GM12878 (cell line): ENCODE measurements around the gene COL4A5. TPM values are rescaled to one million over a fixed set of nuclear protein-coding genes. Genes with fewer than 3 reads are reported as not detected.

Experiments used
- ATAC-seq: fragments of 200-7000 bp; cut with Tn5 transposase; 3 replicates; pipeline ENCODE4 v1.9.1; 2020; ENCODE audit warnings: mild to moderate bottlenecking, moderate library complexity
- BruUV-seq: library from RNA; stranded (reverse); fragments of 400-500 nt; replicated peaks from 2 replicates; lab custom pipeline; 2021; lab: Mats Ljungman, UMichigan
- CTCF ChIA-PET: fragments of 300-600 bp; sonication (Branson Sonifier 250); formaldehyde crosslinking; extraction: SDS; loops from one replicate; lab custom pipeline; 2021; ENCODE audit warnings: inconsistent platforms; lab: Yijun Ruan, JAX
- POLR2A ChIA-PET: fragments of 350-600 bp; formaldehyde crosslinking; extraction: SDS; loops from one replicate; lab custom pipeline; 2021; ENCODE audit warnings: inconsistent platforms; lab: Charles Lee
- RAD21 ChIA-PET: fragments of 300-600 bp; sonication (Branson Sonifier 250); formaldehyde crosslinking; loops from one replicate; lab custom pipeline; 2023; ENCODE audit warnings: antibody characterized with exemption; ENCODE audit not compliant: unreplicated experiment; lab: Charles Lee
- SMC1A ChIA-PET: fragments of 300-600 bp; sonication (Branson Sonifier 250); formaldehyde crosslinking; loops from one replicate; lab custom pipeline; 2023; ENCODE audit not compliant: unreplicated experiment, uncharacterized antibody; lab: Charles Lee
- DNase-seq: peaks from one replicate; pipeline ENCODE4 v3.0.0-alpha.2; 2011; ENCODE audit warnings: low read depth, low spot score
- FAIRE-seq: peaks from 3 replicates; lab custom pipeline; 2011; peaks lifted over from hg19 to GRCh38; lab: Jason Lieb, UNC
- H2AFZ ChIP-seq: 2 replicates; pipeline ENCODE4 v1.6.0; 2011; ENCODE audit warnings: low read depth, low read length, control low read depth; ENCODE audit not compliant: control insufficient read depth
- H3K27ac ChIP-seq: 2 replicates; pipeline ENCODE4 v1.5.1; 2011; ENCODE audit warnings: control low read depth; ENCODE audit not compliant: control insufficient read depth, insufficient read depth
- H3K27me3 ChIP-seq, 2 experiments: replicated peaks in 1 of 2; 2 replicates each; pipeline versions ENCODE4 v1.6.0 to v1.6.1; 2011; ENCODE audit warnings: low read length in 1 of 2; ENCODE audit not compliant: control insufficient read depth in 2 of 2, insufficient read depth in 2 of 2
- H3K36me3 ChIP-seq, 2 experiments: 2 replicates each; pipeline ENCODE4 v1.5.1; 2011; ENCODE audit warnings: low read length in 1 of 2; ENCODE audit not compliant: control insufficient read depth in 2 of 2, insufficient read depth in 2 of 2
- H3K4me1 ChIP-seq: 2 replicates; pipeline ENCODE4 v1.6.1; 2011; ENCODE audit warnings: mild to moderate bottlenecking, low read length, moderate library complexity, mixed read lengths; ENCODE audit not compliant: control insufficient read depth, insufficient read depth
- H3K4me2 ChIP-seq: 2 replicates; pipeline ENCODE4 v1.6.0; 2011; ENCODE audit warnings: control low read depth; ENCODE audit not compliant: control insufficient read depth, insufficient read depth
- H3K4me3 ChIP-seq: fragments of 200-600 bp; sonication (generic); 2 replicates; pipeline ENCODE4 v1.5.1; 2016
- H3K79me2 ChIP-seq: 2 replicates; pipeline ENCODE4 v1.6.0; 2011; ENCODE audit warnings: low read length; ENCODE audit not compliant: control insufficient read depth, insufficient read depth
- H3K9ac ChIP-seq: 2 replicates; pipeline ENCODE4 v1.8.0; 2011; ENCODE audit warnings: low read length, control low read depth, mixed read lengths; ENCODE audit not compliant: control insufficient read depth, insufficient read depth
- H3K9me3 ChIP-seq: replicated peaks from 3 replicates; pipeline ENCODE4 v1.5.1; 2011; ENCODE audit warnings: mild to moderate bottlenecking, low read length; ENCODE audit not compliant: control insufficient read depth, insufficient read depth
- H4K20me1 ChIP-seq: 2 replicates; pipeline ENCODE4 v1.6.0; 2011; ENCODE audit not compliant: control insufficient read depth, insufficient read depth
- CEBPB ChIP-seq, 2 experiments: fragments of 150-350 bp in 1 of 2; IDR thresholded peaks; 2 replicates each; pipeline ENCODE4 v1.6.1; 2012 to 2014; ENCODE audit warnings: low read depth in 2 of 2, low read length in 2 of 2, borderline replicate concordance in 1 of 2, inconsistent platforms in 1 of 2
- CTCF ChIP-seq, 3 experiments: IDR thresholded peaks in 2 of 3; conservative IDR thresholded peaks in 1 of 3; 2 replicates each; pipeline ENCODE4 v1.5.1; 2011; ENCODE audit warnings: low read depth in 3 of 3, low read length in 3 of 3, mild to moderate bottlenecking in 3 of 3, control low read depth in 2 of 3, moderate library complexity in 2 of 3, inconsistent platforms in 1 of 3, mixed read lengths in 1 of 3; ENCODE audit not compliant: control insufficient read depth in 2 of 3, insufficient read depth in 1 of 3; ENCODE audit errors: extremely low read depth in 1 of 3
- DPF2 ChIP-seq: fragments of 450-650 bp; IDR thresholded peaks from 2 replicates; pipeline ENCODE4 v1.6.1; 2017; ENCODE audit warnings: mild to moderate bottlenecking
- FOS ChIP-seq: IDR thresholded peaks from 3 replicates; pipeline ENCODE4 v1.6.1; 2011; ENCODE audit warnings: borderline replicate concordance; ENCODE audit not compliant: insufficient read length; ENCODE audit errors: extremely low read depth
- JUNB ChIP-seq: IDR thresholded peaks from 2 replicates; pipeline ENCODE4 v1.6.1; 2016; ENCODE audit warnings: antibody characterized with exemption, mild to moderate bottlenecking
- KAT2A ChIP-seq: conservative IDR thresholded peaks from 2 replicates; pipeline ENCODE4 v1.6.1; 2011; ENCODE audit warnings: low read depth, low read length; ENCODE audit not compliant: control insufficient read depth
- RAD21 ChIP-seq: IDR thresholded peaks from 2 replicates; pipeline ENCODE4 v1.6.1; 2011; ENCODE audit warnings: mild to moderate bottlenecking, low read depth, low read length, moderate library complexity; ENCODE audit not compliant: insufficient read depth
- RELB ChIP-seq: fragments of 450-650 bp; IDR thresholded peaks from 2 replicates; pipeline ENCODE4 v1.6.1; 2017; ENCODE audit warnings: low read depth, mild to moderate bottlenecking, moderate library complexity
- REST ChIP-seq: IDR thresholded peaks from 2 replicates; pipeline ENCODE4 v1.6.1; 2012; ENCODE audit warnings: mild to moderate bottlenecking, low read depth, low read length
- SMC3 ChIP-seq: IDR thresholded peaks from 2 replicates; pipeline ENCODE4 v1.6.1; 2011; ENCODE audit warnings: low read length, improper control_type of control experiment, borderline replicate concordance
- ZNF207 ChIP-seq: fragments of 450-650 bp; IDR thresholded peaks from 2 replicates; pipeline ENCODE4 v1.6.1; 2014; ENCODE audit warnings: antibody characterized with exemption, mild to moderate bottlenecking, borderline replicate concordance
- ZNF274 ChIP-seq: IDR thresholded peaks from one replicate; pipeline ENCODE4 v1.8.0; 2011; ENCODE audit not compliant: insufficient read length, insufficient read depth
- WGBS: methylation state at CpG from one replicate; pipeline ENCODE4 v1.1.6; 2016; ENCODE audit warnings: low lambda C conversion rate; ENCODE audit not compliant: insufficient replicate concordance, insufficient coverage; ENCODE audit errors: missing lambda C conversion rate; 5-methylcytosine and 5-hydroxymethylcytosine counted together
- in situ Hi-C: fragments of 300-500 bp; cut with MboI; formaldehyde crosslinking; loops from 9 replicates; pipeline ENCODE4 v1.14.3; 2018; ENCODE audit warnings: mixed read lengths
- intact Hi-C: fragments of 100-400 bp; cut with micrococcal nuclease; formaldehyde crosslinking; loops from one replicate; pipeline ENCODE4 v1.14.2; 2022; ENCODE audit not compliant: unreplicated experiment
- polyA plus RNA-seq, 11 experiments: library from polyadenylated mRNA; depleted of rRNA in 4 of 11; unstranded in 6 of 11; stranded (reverse) in 5 of 11; fragments of >200 nt; fragmentation: Nextera tagmentation in 4 of 11; fragmentation: Illumina TruSeq in 1 of 11; extraction: Ambion mirVana in 4 of 11; extraction: Trizol in 1 of 11; gene quantifications; 1 replicate in 1 of 11; 2 replicates in 10 of 11; pipeline versions ENCODE4 v1.2.1 to v1.2.3, GENCODE V29; 2011 to 2016; ENCODE audit warnings: inconsistent platforms in 2 of 11, missing spikeins in 2 of 11, low read depth in 1 of 11
- total RNA-seq, 4 experiments: library from RNA; depleted of rRNA in 3 of 4; stranded (reverse); fragments of >200 nt in 3 of 4; fragmentation: Illumina TruSeq in 1 of 4; extraction: Trizol in 1 of 4; gene quantifications; 2 replicates each; pipeline versions ENCODE4 v1.2.1 to v1.2.3, GENCODE V29; 2013 to 2021

The COL4A5 gene
- total and polyA plus RNA-seq, 10 of the 15 experiments (the other 5 are each of a cell fraction or from before 2014, with no cell fraction given) = 0.13 to 2.8 (median 0.38) TPM; not detected in 1

- TF ChIP-seq RELB (no peak), DPF2 (no peak)
Measured at GRCh38 chrX:108582151-108582550, 142.5 kb downstream of the COL4A5 start (continued).

- 80% methylated on average over 2 of the region's 2 CpGs for WGBS
- no peaks in the 10 kb centered on the region for H3K4me1 ChIP-seq
- FAIRE-seq (no peak), DNase-seq (peak; percentile 1), ATAC-seq (peak; percentile 53)
- no peaks in the 10 kb centered on the region for H3K9me3 ChIP-seq
- no peak overlapping the region for H3K27ac ChIP-seq
- intact Hi-C loops (loop anchor here (2.0 to 5.0 kb wide), 2 partner anchors 113 to 800 kb away; no protein-coding TSS in a partner anchor), in situ Hi-C loops (no loop called here)
- H3K4me2 ChIP-seq = no peak overlapping the region
- no peak overlapping the region for H3K4me3 ChIP-seq
- POLR2A ChIA-PET = no interaction called here
- no peaks in the 10 kb centered on the region for H3K79me2 ChIP-seq
- no peaks in the 10 kb centered on the region for H3K27me3 ChIP-seq
- CTCF ChIA-PET = interaction anchor here (0.7 to 5.1 kb wide), 13 partner anchors 8 to 1306 kb away, joined by 3 to 83 read pairs (median 3); no protein-coding TSS in a partner anchor
- no peak overlapping the region for H2AFZ ChIP-seq
- SMC1A ChIA-PET = interaction anchor here (0.6 to 3.9 kb wide), 9 partner anchors 110 to 1710 kb away, joined by 3 to 56 read pairs (median 3); no protein-coding TSS in a partner anchor
- no peaks in the 10 kb centered on the region for H3K36me3 ChIP-seq
- RAD21 ChIA-PET = interaction anchor here (0.9 to 2.5 kb wide), 3 partner anchors 110 to 799 kb away, joined by 3 to 40 read pairs (median 15); no protein-coding TSS in a partner anchor
- TF ChIP-seq KAT2A (no peak), ZNF207 (no peak), CEBPB (IDR thresholded peaks at IDR 0.05; ENCODE audit: borderline replicate concordance in 1 of 2, low read depth in 2 of 2, low read length in 2 of 2) (no peak), ZNF274 (no peak), REST (no peak), RAD21 (peak; percentile 75), JUNB (no peak), CTCF (IDR thresholded peaks at IDR 0.05 in 2 of 3, conservative IDR thresholded peaks at IDR 0.05 in 1 of 3; ENCODE audit: control insufficient read depth in 2 of 3, extremely low read depth in 1 of 3, insufficient read depth in 1 of 3, low read depth in 3 of 3, low read length in 3 of 3) (peak; percentile 46 to 60 (median 52); a peak in 5 of 6 replicates), SMC3 (peak; percentile 37; the same call in 1 of the 2 replicates), FOS (no peak)
- H4K20me1 ChIP-seq = no peaks in the 10 kb centered on the region
- H3K9ac ChIP-seq = no peak overlapping the region
- BruUV-seq = no TSS peak
Measured at GRCh38 chrX:108584617-108585211, 145.1 kb downstream of the COL4A5 start.
